ENCODE results near the gene NAP1L3. TPM values are rescaled to one million over a fixed set of nuclear protein-coding genes. Genes with fewer than 3 reads are reported as not detected.

Gene NAP1L3
- total RNA-seq (1 to 10 TPM in 3 of 6 donors, under 1 TPM in 3; 0.28 to 1.6 (median 0.75) TPM), polyA plus RNA-seq (1 to 10 TPM in 1 of 2 donors, under 1 TPM in 1; 0.49 to 7.8 TPM)

GRCh38 chrX:93673056-93673868 is at the start of gene NAP1L3:
Gene NAP1L3 (minus strand): TSS chrX:93673578. CDS start chrX:93673304, 274 bp downstream.
- Histone ChIP-seq H3K27ac (no peak within 1 kb of the TSS), H3K27me3 (peaks cover 0 to 34% (median 13%) of the 10 kb centered on the region in 4 donors), H3K4me3 (peak within 1 kb of the TSS; percentile 19 to 56 (median 34)), H3K9me3 (no peaks in the 10 kb centered on the region), H3K36me3 (no peaks in the 10 kb centered on the region), H3K4me1 (peaks cover 0 to 6% (median 0%) of the 10 kb centered on the region in 3 donors)
- TF ChIP-seq, protein P1, sequence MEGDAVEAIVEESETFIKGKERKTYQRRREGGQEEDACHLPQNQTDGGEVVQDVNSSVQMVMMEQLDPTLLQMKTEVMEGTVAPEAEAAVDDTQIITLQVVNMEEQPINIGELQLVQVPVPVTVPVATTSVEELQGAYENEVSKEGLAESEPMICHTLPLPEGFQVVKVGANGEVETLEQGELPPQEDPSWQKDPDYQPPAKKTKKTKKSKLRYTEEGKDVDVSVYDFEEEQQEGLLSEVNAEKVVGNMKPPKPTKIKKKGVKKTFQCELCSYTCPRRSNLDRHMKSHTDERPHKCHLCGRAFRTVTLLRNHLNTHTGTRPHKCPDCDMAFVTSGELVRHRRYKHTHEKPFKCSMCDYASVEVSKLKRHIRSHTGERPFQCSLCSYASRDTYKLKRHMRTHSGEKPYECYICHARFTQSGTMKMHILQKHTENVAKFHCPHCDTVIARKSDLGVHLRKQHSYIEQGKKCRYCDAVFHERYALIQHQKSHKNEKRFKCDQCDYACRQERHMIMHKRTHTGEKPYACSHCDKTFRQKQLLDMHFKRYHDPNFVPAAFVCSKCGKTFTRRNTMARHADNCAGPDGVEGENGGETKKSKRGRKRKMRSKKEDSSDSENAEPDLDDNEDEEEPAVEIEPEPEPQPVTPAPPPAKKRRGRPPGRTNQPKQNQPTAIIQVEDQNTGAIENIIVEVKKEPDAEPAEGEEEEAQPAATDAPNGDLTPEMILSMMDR (IDR thresholded peaks at IDR 0.05): no peak
- ATAC-seq: peak; percentile 89 to 96 (median 96)
- no peak for FAIRE-seq
- peak; percentile 35 to 72 (median 60) for DNase-seq
- intact Hi-C loops (cut with DNase I): no loop called here
- WGBS, 2 donors: 1 to 5% methylated on average over 47 to 51 of the region's 51 CpGs

DNA sequence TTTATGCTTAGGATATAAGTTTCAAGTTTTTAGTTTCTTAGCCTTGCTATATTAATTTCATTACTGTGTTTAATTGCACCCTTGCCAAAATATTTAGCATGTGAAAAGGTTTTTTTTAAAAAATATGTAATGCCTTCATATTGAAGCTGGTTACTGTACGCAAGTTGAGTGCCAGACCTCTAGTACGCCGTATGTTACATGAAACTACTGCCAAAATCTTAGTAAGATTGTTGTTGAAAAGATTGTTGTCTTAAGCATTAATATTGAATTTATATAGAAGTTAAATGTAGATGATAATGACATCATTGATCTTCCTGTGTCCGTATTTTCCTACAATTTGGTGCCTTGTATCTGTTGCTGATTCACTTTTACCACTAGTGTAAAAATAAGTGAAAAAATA is 37.7 kb upstream of the NAP1L3 start:
- H3K4me1 ChIP-seq: no peaks in the 10 kb centered on the region
- H3K36me3 ChIP-seq: no peaks in the 10 kb centered on the region
- no peak for ATAC-seq

GRCh38 chrX:93703701-93704100 is 30.3 kb upstream of the NAP1L3 start:
- TF ChIP-seq, protein P1 (IDR thresholded peaks at IDR 0.05): no peak
- H3K27ac ChIP-seq: no peak overlapping the region
- H3K4me3 ChIP-seq: no peak overlapping the region
- no peak for ATAC-seq
- H3K4me1 ChIP-seq: no peaks in the 10 kb centered on the region
- intact Hi-C loops (cut with DNase I): no loop called here
- peaks cover 0 to 19% (median 0%) of the 10 kb centered on the region in 4 donors for H3K27me3 ChIP-seq
- H3K9me3 ChIP-seq: no peaks in the 10 kb centered on the region
- WGBS, 2 donors: 62% methylated on average over 2 of the region's 2 CpGs
- FAIRE-seq: no peak
- H3K36me3 ChIP-seq: no peaks in the 10 kb centered on the region
- DNase-seq: no peak

More for the DNA sequence above, 37.7 kb upstream of the NAP1L3 start:
- H3K27me3 ChIP-seq: peaks cover 0 to 20% (median 0%) of the 10 kb centered on the region in 4 donors
- intact Hi-C loops (cut with DNase I): no loop called here
- TF ChIP-seq, protein P1 (IDR thresholded peaks at IDR 0.05): no peak
- no peak overlapping the region for H3K27ac ChIP-seq
- H3K9me3 ChIP-seq: no peaks in the 10 kb centered on the region
- no peak overlapping the region for H3K4me3 ChIP-seq
- FAIRE-seq: no peak
- DNase-seq: no peak
- 74 to 76% methylated on average over 4 of the region's 4 CpGs for WGBS, 2 donors

GRCh38 chrX:93695981-93696380 is 22.6 kb upstream of the NAP1L3 start:
- Histone ChIP-seq H3K9me3 (no peaks in the 10 kb centered on the region), H3K36me3 (no peaks in the 10 kb centered on the region), H3K4me3 (no peak overlapping the region), H3K4me1 (no peaks in the 10 kb centered on the region), H3K27me3 (peaks cover 0 to 8% (median 2%) of the 10 kb centered on the region in 4 donors), H3K27ac (no peak overlapping the region)
- TF ChIP-seq, protein P1 (IDR thresholded peaks at IDR 0.05): no peak
- no peak for DNase-seq
- FAIRE-seq: no peak
- 79 to 87% methylated on average over 6 of the region's 6 CpGs for WGBS, 2 donors
- no peak for ATAC-seq
- intact Hi-C loops (cut with DNase I): no loop called here

DNA sequence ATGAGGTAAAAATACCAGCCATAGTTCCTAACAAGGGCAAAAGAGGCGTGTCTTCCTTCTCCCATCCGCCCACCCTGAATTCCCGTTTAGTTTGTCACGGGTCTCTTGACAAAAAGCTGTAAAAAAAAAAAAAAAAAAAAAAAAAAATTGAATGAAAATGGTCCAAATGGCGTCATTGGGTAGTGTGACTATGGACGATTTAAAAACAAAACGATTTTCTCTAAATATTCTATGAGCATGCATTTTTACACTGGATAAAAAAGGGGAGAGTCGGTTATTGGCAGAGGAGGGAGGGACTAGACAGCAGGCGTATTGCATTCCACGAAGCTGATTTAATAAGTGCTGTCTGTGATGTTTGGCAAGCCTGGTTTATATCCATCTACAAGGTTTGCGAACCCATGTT is 492 bp upstream of the NAP1L3 start, which contains the start of gene FAM133A:
Gene FAM133A (plus strand): TSS at position 338 of the 403 bp plus-strand sequence. CDS start 35,214 bp downstream, outside the sequence.
- peak; percentile 84 for FAIRE-seq
- peak within 1 kb of the TSS; percentile 19 to 56 (median 34) for H3K4me3 ChIP-seq
- H3K36me3 ChIP-seq: no peaks in the 10 kb centered on the region
- intact Hi-C loops (cut with DNase I): no loop called here
- ATAC-seq: peak; percentile 36 to 62 (median 56)
- 1 to 6% methylated on average over 11 of the region's 11 CpGs for WGBS, 2 donors
- H3K27ac ChIP-seq: no peak within 1 kb of the TSS
- TF ChIP-seq, protein P1 (IDR thresholded peaks at IDR 0.05): no peak
- peaks cover 0 to 34% (median 14%) of the 10 kb centered on the region in 4 donors for H3K27me3 ChIP-seq
- H3K4me1 ChIP-seq: peaks cover 0 to 6% (median 0%) of the 10 kb centered on the region in 3 donors
- H3K9me3 ChIP-seq: no peaks in the 10 kb centered on the region
- DNase-seq: no peak
